Midbrain (tissue), 1 donor: Measurements from ENCODE around the gene NCCRP1.

Experiments used
- DNase-seq: peaks from one replicate; lab custom pipeline; 2025; lab: John Stamatoyannopoulos, UW

NCCRP1 gene, protein sequence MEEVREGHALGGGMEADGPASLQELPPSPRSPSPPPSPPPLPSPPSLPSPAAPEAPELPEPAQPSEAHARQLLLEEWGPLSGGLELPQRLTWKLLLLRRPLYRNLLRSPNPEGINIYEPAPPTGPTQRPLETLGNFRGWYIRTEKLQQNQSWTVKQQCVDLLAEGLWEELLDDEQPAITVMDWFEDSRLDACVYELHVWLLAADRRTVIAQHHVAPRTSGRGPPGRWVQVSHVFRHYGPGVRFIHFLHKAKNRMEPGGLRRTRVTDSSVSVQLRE

GRCh38 chr19:39196860-39197562 lies at the start of gene NCCRP1:
Gene NCCRP1, plus strand, starts transcription at chr19:39196964. Its CDS starts 19 bp downstream, at chr19:39196983.
- DNase-seq: no peak

GRCh38 chr19:39147480-39147879 lies 49.3 kb upstream of the NCCRP1 start:
- DNase-seq: no peak

DNA sequence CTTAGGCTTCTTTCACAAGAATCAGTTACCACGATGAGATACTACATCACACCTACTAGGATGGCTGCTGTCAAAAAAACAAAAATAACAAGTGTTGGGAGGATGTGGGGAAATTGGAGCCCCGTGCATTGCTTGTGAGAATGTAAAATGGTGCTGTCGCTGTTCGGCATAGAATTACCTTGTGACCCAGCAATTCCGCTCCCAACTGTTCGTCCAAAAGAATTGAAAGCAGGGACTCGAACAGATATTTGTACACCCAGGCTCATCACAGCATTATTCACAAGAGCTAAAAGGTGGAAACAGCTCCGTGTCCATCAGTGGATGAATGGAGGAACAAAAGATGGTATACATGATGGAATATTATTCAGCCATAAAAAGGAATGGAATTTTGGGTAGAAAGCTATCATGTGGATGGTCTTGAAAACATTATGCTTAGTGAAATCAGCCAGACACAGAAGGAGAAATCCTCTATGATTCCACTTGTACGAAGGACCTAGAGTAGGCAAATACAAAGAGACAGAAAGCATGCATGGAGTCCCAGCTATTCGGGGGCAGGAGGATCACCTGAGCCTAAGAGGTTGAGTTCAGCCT lies 47.7 kb upstream of the NCCRP1 start:
- no peak for DNase-seq

DNA sequence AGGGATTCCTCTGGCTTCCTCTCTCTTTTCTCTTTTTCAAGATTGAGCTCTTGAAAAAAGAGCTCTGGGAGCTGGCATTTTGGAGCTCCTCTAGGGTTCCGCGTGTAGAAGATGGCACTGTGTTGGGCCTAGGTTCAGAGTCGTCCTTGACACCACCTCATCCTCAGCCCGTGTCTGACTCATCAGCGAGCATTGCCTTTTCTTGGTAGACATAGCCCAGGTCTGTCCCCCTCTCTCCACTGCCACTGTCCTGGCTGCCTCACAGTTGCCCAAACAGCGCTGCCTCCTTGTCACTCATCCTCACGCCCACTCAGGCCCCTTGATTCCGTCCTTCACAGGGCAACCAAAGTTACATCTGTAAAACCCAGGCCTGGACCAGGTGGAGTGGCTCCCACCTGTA lies 46.5 kb upstream of the NCCRP1 start:
- no peak for DNase-seq

GRCh38 chr19:39150807-39151600 lies 45.8 kb upstream of the NCCRP1 start:
- no peak for DNase-seq

- no peak for DNase-seq
These were observed 44.7 kb upstream of the NCCRP1 start for GRCh38 chr19:39152066-39152465.

DNA sequence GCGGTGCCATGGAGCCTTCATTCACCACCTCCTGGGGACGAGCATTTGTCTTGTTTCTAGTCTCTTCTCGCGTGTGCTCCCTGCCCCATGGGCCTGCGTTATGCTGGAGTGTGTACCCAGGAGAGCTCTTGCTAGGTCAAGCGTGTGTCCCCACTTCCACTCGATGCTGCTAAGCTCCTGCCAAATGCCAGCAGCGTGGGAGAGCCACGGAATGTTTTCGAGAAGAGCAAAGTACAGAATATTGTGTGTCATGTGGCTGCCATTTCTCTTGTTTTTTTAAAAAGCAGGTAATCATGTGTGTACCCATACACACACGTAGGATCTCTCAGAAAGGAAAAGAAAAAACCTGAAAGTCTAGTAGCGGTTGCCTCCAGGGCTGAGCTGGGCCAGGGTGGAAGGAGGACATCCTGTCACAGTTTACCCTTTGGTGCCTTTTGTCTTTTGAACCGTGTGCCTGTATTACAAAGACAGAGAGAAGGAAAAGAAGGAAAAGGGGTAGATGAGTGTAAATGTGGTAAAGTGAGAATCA lies 42.6 kb upstream of the NCCRP1 start:
- DNase-seq: no peak

DNA sequence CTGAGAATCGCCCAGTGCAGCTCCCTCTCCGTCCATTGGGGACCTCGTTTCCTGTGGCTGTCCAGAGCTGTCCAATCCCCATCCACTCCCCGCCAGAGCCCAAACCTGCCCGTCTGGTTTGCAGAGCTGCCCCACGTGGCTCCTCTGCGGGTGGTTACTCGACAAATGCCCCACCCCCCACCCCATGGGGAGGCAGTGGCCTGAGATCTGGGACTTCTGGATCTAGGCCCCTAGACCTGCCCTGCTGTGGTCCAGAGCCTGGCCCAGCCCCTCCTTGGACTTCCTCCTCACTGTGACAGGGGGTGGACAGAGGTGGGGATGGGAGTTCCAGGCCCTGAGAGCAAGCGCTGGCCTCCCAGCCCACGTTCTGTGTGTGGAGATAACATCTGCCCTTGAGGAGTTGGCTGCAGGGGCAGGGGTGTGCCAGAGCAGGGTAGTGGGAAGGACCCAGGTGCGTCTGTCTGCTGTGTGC lies 42.1 kb upstream of the NCCRP1 start:
- no peak for DNase-seq

- DNase-seq: no peak
These were observed 41.6 kb upstream of the NCCRP1 start for GRCh38 chr19:39155114-39155700.

DNA sequence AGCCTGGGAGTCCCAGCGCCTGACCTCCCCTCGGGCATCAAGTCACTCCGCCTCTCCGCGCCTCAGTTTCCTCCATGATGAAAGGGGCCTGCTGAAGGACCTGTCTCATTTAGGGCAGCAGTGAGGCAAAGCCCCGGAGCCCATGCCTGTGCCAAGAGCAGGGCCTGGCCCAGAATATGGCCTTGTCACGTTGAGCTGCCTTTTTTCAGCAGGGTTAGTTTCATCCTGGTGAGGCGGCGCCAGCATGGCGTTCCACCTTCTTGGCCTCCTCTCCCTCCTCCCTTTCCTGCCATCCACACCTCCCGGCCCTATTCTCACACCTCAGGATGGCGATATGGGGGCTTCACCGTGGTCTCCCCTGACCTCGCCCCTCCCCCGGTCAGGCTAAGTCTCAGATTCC lies 41.0 kb upstream of the NCCRP1 start:
- DNase-seq: no peak

DNA sequence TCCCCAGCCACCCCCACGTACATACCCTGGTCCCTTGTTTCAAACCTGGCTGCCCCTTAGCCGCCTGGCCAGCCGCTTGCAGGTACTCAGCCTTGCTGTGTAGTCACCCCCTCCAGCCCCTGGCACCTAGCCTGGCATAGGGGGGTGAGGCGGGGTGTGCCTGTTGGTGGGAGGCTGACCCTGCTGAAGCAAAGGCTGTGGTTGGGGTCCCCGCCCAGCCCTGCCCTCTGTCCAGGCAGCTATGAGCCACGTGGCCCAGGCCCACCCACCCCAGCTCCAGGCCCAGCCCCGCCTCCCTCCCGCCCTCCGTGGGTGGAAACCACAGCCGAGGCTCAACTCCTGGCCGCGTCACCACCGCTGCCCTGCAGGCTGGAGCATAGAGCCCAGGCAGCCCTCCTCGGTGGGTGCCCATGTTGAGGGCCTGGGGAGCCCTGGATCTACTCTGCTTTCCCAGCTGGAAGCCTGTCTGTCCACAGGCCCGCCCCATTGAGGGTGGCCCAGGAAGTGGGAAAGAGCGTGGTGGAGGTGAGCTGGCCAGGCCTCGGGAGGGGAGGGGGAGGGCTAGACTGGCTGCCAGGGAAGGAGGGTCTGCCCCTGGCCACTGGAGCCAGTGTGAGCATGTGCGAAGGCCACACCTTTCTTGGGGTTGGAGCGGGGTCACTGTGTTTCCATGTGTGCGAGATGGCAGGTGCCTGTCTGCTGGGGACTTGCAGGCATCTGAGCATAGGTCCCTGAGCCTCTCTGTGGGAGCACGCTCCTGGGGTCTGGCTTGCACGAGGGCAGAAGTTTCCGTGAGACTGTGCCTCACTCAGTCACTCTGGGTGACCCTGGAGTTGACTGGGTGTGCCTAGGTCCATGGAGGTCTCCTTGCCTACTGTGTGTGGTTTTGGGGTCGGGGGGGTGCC lies 40.2 kb upstream of the NCCRP1 start:
- no peak for DNase-seq

- DNase-seq: no peak
These were observed 39.3 kb upstream of the NCCRP1 start for GRCh38 chr19:39157275-39157996.

DNA sequence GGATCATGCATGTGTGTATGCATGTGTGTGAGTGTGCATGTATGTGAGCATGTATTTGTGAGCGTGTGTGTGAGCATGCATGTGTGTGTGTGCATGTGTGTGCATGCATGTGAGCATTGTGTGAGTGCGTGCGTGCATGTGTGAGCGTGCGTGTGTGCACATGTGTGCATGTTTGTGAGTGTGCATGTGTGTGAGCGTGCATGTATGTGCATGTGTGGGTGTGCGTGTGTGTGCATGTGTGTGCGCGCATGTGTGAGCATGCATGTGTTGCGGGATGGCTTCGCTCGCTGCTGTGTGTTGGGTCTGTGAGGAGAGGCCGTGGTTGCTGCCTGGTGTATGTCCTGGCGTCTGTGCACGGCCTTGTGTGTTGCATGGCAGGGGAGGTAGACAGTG lies 38.8 kb upstream of the NCCRP1 start:
- no peak for DNase-seq

DNA sequence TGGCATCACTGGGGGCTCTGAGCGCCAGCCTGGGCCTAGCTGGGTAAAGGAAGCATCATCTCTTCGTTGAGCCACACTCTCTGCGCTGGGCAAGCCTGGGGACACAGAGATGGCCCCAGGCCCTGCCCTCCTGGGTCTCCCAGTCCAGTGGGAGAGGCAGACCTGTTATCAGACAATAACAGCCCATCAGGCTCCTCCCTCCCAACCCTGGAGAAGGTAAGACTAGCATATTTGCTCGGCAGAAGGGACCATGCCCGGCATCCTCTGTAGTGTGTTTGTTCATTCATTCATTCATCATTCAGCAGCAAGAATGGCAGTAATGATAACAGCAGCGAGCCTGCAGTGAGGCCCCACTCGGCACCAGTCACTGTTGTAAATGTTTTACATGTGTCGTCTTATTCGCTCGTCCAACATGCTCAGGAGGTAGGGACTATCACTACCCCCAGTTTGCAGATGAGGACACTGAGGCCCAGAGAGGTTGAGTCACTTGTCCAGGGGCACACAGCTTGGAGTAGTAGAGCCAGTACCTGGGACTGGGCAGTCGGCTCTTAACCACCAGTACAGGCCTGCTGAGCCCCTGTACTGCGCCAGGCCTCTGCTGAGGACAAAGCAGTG lies 38.0 kb upstream of the NCCRP1 start:
- DNase-seq: no peak

- no peak for DNase-seq
These were observed 36.3 kb upstream of the NCCRP1 start for GRCh38 chr19:39160523-39160861.

DNA sequence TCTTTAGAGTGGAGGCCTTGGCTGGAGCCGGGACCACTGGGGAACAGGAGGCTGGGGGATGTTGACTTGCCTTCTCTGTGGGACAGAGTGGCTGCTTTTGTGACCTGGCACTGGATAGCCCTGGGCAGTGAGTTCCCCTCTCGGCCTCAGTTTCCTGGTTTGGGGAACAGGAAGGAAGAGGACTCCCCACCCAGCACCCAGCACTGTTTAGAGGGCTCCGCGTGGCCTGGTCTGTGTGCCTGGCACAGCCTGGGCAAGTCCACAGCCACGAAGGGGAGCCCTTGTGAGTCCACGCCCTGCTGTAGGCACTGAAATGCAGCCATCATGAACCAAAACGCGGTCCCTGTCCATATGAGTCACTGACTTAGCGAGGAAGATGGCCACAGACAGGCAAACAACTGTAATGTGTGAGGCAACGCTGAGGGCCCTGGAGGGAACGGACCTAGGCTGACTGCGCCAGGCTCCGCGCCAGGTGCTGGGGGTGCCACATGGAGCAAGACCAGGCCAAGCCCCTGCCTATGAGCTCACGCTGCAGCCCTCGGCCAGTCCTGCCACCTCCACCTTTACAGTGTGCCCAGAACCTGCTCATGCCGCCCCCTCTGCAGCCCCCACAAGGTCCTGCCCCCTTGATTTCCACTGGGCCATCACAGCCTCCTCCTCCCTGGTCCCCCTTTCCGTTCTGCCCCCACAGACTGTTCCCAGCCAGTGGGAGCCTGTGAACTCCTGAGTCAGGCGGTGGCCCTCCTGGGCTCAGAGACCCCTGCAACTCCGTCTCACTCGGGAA lies 35.7 kb upstream of the NCCRP1 start:
- DNase-seq: no peak

- DNase-seq: no peak
These were observed 34.2 kb upstream of the NCCRP1 start for GRCh38 chr19:39162441-39163043.

GRCh38 chr19:39163621-39164020 lies 33.1 kb upstream of the NCCRP1 start:
- no peak for DNase-seq
